H1 (cell line): ENCODE measurements around the gene DLG4. TPM values are rescaled to one million over a fixed set of nuclear protein-coding genes. Genes with fewer than 3 reads are reported as not detected.

Source experiments
- CTCF ChIA-PET: fragments of 300-600 bp; sonication (Branson Sonifier 250); formaldehyde crosslinking; loops from one replicate; lab custom pipeline; 2021; ENCODE audit not compliant: partially characterized antibody; lab: Charles Lee
- POLR2A ChIA-PET: fragments of 300-600 bp; sonication (Branson Sonifier 250); formaldehyde crosslinking; loops from one replicate; lab custom pipeline; 2021; ENCODE audit warnings: inconsistent platforms; ENCODE audit not compliant: partially characterized antibody; lab: Charles Lee
- DNase-seq, 2 experiments: peaks; one replicate each; pipeline versions ENCODE4 v3.0.0 to v3.0.0-alpha.2; 2010 to 2022; ENCODE audit warnings: low spot score in 2 of 2, low read depth in 1 of 2, mixed read lengths in 1 of 2
- FAIRE-seq: peaks from 2 replicates; lab custom pipeline; 2011; peaks lifted over from hg19 to GRCh38; lab: Jason Lieb, UNC
- H2AFZ ChIP-seq: 2 replicates; pipeline ENCODE4 v1.8.1; 2012; ENCODE audit warnings: low read length, inconsistent platforms
- H2AK5ac ChIP-seq: 2 replicates; pipeline ENCODE4 v1.6.1; 2013; ENCODE audit warnings: low read depth, low read length
- H2BK120ac ChIP-seq: replicated peaks from 2 replicates; pipeline ENCODE3; 2013; ENCODE audit warnings: low read depth, low read length, inconsistent platforms
- H2BK12ac ChIP-seq: 2 replicates; pipeline ENCODE4 v1.6.1; 2013; ENCODE audit warnings: low read depth, low read length
- H2BK15ac ChIP-seq: 2 replicates; pipeline ENCODE4 v1.6.1; 2013; ENCODE audit warnings: low read length
- H2BK20ac ChIP-seq: 2 replicates; pipeline ENCODE4 v1.6.1; 2013; ENCODE audit warnings: low read length
- H2BK5ac ChIP-seq: 2 replicates; pipeline ENCODE4 v1.6.1; 2013; ENCODE audit warnings: low read depth, low read length
- H3K14ac ChIP-seq: 2 replicates; pipeline ENCODE4 v1.6.1; 2013; ENCODE audit warnings: inconsistent platforms; ENCODE audit not compliant: insufficient read length
- H3K18ac ChIP-seq: 2 replicates; pipeline ENCODE4 v1.6.1; 2013; ENCODE audit warnings: low read length; ENCODE audit errors: extremely low read depth
- H3K23ac ChIP-seq: 2 replicates; pipeline ENCODE4 v1.6.1; 2013; ENCODE audit warnings: inconsistent platforms; ENCODE audit not compliant: insufficient read length
- H3K23me2 ChIP-seq: 2 replicates; pipeline ENCODE4 v1.6.1; 2013; ENCODE audit warnings: low read depth, low read length
- H3K27ac ChIP-seq: 2 replicates; pipeline ENCODE4 v1.6.1; 2011; ENCODE audit warnings: low read depth, low read length, inconsistent platforms
- H3K27me3 ChIP-seq, 4 experiments: replicated peaks in 1 of 4; 1 replicate in 1 of 4; 2 replicates in 3 of 4; pipeline versions ENCODE4 v1.6.1 to v1.8.1; 2011 to 2013; ENCODE audit warnings: low read length in 3 of 4, mild to moderate bottlenecking in 3 of 4, inconsistent platforms in 2 of 4, mixed read lengths in 2 of 4, moderate library complexity in 1 of 4; ENCODE audit not compliant: control insufficient read depth in 3 of 4, insufficient read depth in 3 of 4; ENCODE audit errors: extremely low read depth in 1 of 4
- H3K36me3 ChIP-seq, 4 experiments: 2 replicates each; pipeline versions ENCODE4 v1.6.1 to v1.8.1; 2011 to 2013; ENCODE audit warnings: mild to moderate bottlenecking in 4 of 4, low read length in 3 of 4, moderate library complexity in 2 of 4, control low read depth in 1 of 4, inconsistent platforms in 1 of 4; ENCODE audit not compliant: insufficient read depth in 4 of 4, control insufficient read depth in 2 of 4
- H3K4ac ChIP-seq: replicated peaks from 2 replicates; pipeline ENCODE3; 2013; ENCODE audit warnings: low read length, low read depth, mixed read lengths, inconsistent platforms; ENCODE audit not compliant: insufficient read length
- H3K4me1 ChIP-seq, 4 experiments: replicated peaks in 1 of 4; 1 replicate in 1 of 4; 2 replicates in 3 of 4; pipeline versions ENCODE4 v1.6.1 to v1.8.1; 2011 to 2013; ENCODE audit warnings: low read length in 3 of 4, inconsistent platforms in 2 of 4, mixed read lengths in 1 of 4; ENCODE audit not compliant: insufficient read depth in 4 of 4, control insufficient read depth in 3 of 4
- H3K4me2 ChIP-seq, 2 experiments: 2 replicates each; pipeline versions ENCODE4 v1.6.1 to v1.8.1; 2011 to 2013; ENCODE audit warnings: low read depth in 2 of 2, low read length in 2 of 2, control low read depth in 1 of 2, inconsistent platforms in 1 of 2, mild to moderate bottlenecking in 1 of 2; ENCODE audit not compliant: insufficient read depth in 1 of 2
- H3K4me3 ChIP-seq, 4 experiments: fragments of 200-600, 300-600 bp in 1 of 4; sonication (generic), shearing (Covaris generic), sonication (Bioruptor Twin) in 1 of 4; 2 replicates each; pipeline versions ENCODE4 v1.5.1 to v1.8.1; 2011 to 2016; ENCODE audit warnings: low read length in 4 of 4, low read depth in 3 of 4, control low read depth in 2 of 4, inconsistent platforms in 2 of 4, mild to moderate bottlenecking in 2 of 4, mixed read lengths in 1 of 4, moderate library complexity in 1 of 4; ENCODE audit not compliant: insufficient read depth in 2 of 4; ENCODE audit errors: extremely low read depth in 1 of 4
- H3K56ac ChIP-seq: replicated peaks from 2 replicates; pipeline ENCODE3; 2013; ENCODE audit warnings: low read depth, mild to moderate bottlenecking, mixed read lengths, low read length, inconsistent platforms; ENCODE audit not compliant: insufficient read length
- H3K79me1 ChIP-seq: 2 replicates; pipeline ENCODE4 v1.6.1; 2013; ENCODE audit warnings: low read depth, low read length, control low read depth
- H3K79me2 ChIP-seq, 2 experiments: 2 replicates each; pipeline versions ENCODE4 v1.6.1 to v1.8.1; 2012 to 2013; ENCODE audit warnings: low read length in 2 of 2, mild to moderate bottlenecking in 2 of 2, inconsistent platforms in 1 of 2; ENCODE audit not compliant: insufficient read depth in 2 of 2, control insufficient read depth in 1 of 2
- H3K9ac ChIP-seq, 4 experiments: replicated peaks in 1 of 4; 1 replicate in 1 of 4; 2 replicates in 3 of 4; pipeline versions ENCODE4 v1.6.1 to v1.8.1; 2011 to 2013; ENCODE audit warnings: low read depth in 3 of 4, low read length in 3 of 4, control low read depth in 2 of 4, mild to moderate bottlenecking in 2 of 4, moderate library complexity in 2 of 4, inconsistent platforms in 1 of 4; ENCODE audit errors: extremely low read depth in 1 of 4
- H3K9me3 ChIP-seq, 2 experiments: 2 replicates each; pipeline versions ENCODE4 v1.6.1 to v1.8.1; 2012 to 2013; ENCODE audit warnings: mild to moderate bottlenecking in 2 of 2, moderate library complexity in 2 of 2, control low read depth in 1 of 2, inconsistent platforms in 1 of 2, low read depth in 1 of 2, low read length in 1 of 2, mixed read lengths in 1 of 2; ENCODE audit not compliant: insufficient read depth in 2 of 2
- H4K20me1 ChIP-seq, 2 experiments: replicated peaks in 1 of 2; 2 replicates each; pipeline versions ENCODE3 to v1.8.1; 2011 to 2013; ENCODE audit warnings: inconsistent platforms in 2 of 2, low read length in 2 of 2, mild to moderate bottlenecking in 1 of 2; ENCODE audit not compliant: insufficient read depth in 2 of 2, control insufficient read depth in 1 of 2
- H4K5ac ChIP-seq: 2 replicates; pipeline ENCODE4 v1.6.1; 2013; ENCODE audit warnings: low read length, low read depth, mixed read lengths, inconsistent platforms; ENCODE audit not compliant: insufficient read length
- H4K8ac ChIP-seq: 2 replicates; pipeline ENCODE4 v1.8.0; 2013; ENCODE audit warnings: mild to moderate bottlenecking, moderate library complexity, low read length, inconsistent platforms; ENCODE audit not compliant: insufficient read depth; ENCODE audit errors: extremely low read depth
- H4K91ac ChIP-seq: replicated peaks from 2 replicates; pipeline ENCODE3; 2013; ENCODE audit warnings: low read length, mixed read lengths, inconsistent platforms; ENCODE audit not compliant: insufficient read length
- CBX5 ChIP-seq: fragments of 300-800, 300-1000 bp; sonication (generic); IDR thresholded peaks from 2 replicates; pipeline ENCODE4 v1.7.1; 2016; ENCODE audit warnings: antibody characterized with exemption, low read length, low read depth
- CEBPB ChIP-seq: IDR thresholded peaks from 2 replicates; pipeline ENCODE4 v1.6.1; 2012; ENCODE audit warnings: low read depth, low read length
- CTBP2 ChIP-seq: IDR thresholded peaks from 2 replicates; pipeline ENCODE4 v1.7.0; 2011; ENCODE audit warnings: borderline replicate concordance, mild to moderate bottlenecking, moderate library complexity, mixed read lengths, low read length; ENCODE audit not compliant: insufficient read depth, insufficient read length
- POLR2AphosphoS5 ChIP-seq: IDR thresholded peaks from 2 replicates; pipeline ENCODE4 v1.6.1; 2011; ENCODE audit warnings: low read depth, low read length
- ZNF274 ChIP-seq: IDR thresholded peaks from 2 replicates; pipeline ENCODE4 v1.7.0; 2012; ENCODE audit warnings: low read length, borderline replicate concordance; ENCODE audit errors: extremely low read depth
- WGBS, 2 experiments: shearing (Covaris generic) in 1 of 2; methylation state at CpG; one replicate each; pipeline versions ENCODE4 v1.1.6 to v1.1.7; 2013 to 2015; ENCODE audit warnings: low lambda C conversion rate in 2 of 2, mixed read lengths in 2 of 2, inconsistent platforms in 1 of 2, low coverage in 1 of 2, missing lambda C conversion rate in 1 of 2; ENCODE audit not compliant: insufficient replicate concordance in 2 of 2, insufficient coverage in 1 of 2, insufficient read length in 1 of 2; ENCODE audit errors: extremely low coverage in 1 of 2, missing lambda C conversion rate in 1 of 2; 5-methylcytosine and 5-hydroxymethylcytosine counted together
- polyA plus RNA-seq, 7 experiments: library from polyadenylated mRNA; depleted of rRNA in 3 of 7; stranded (reverse) in 5 of 7; unstranded in 2 of 7; fragments of >200 nt in 5 of 7; fragments of 200-250 nt in 2 of 7; gene quantifications; 1 replicate in 5 of 7; 2 replicates in 1 of 7; 4 replicates in 1 of 7; pipeline versions ENCODE4 v1.2.1 to v1.2.3, GENCODE V29; 2011 to 2013; ENCODE audit warnings: missing spikeins in 2 of 7, mixed read lengths in 2 of 7
- total RNA-seq: library from RNA; stranded (reverse); fragmentation: NEBNext Ultra II Directional; extraction: Animal tissue kit (Norgen Biotek cat#: 25700); gene quantifications from 2 replicates; pipeline ENCODE4 v1.2.1, GENCODE V29; 2021
- TF ChIP-seq, protein P1 (sequence below), 3 experiments: IDR thresholded peaks; 1 replicate in 2 of 3; 2 replicates in 1 of 3; pipeline versions ENCODE4 v1.5.1 to v1.6.1; 2011; ENCODE audit warnings: low read length in 3 of 3, mild to moderate bottlenecking in 3 of 3, inconsistent platforms in 2 of 3, low read depth in 1 of 3, moderate library complexity in 1 of 3; ENCODE audit not compliant: insufficient read depth in 1 of 3; ENCODE audit errors: control extremely low read depth in 1 of 3

DLG4 gene
- total and polyA plus RNA-seq, 2 of the 8 experiments (the other 6 are each of a cell fraction or from before 2014, with no cell fraction given): 18.9 to 45.9 TPM

DNA sequence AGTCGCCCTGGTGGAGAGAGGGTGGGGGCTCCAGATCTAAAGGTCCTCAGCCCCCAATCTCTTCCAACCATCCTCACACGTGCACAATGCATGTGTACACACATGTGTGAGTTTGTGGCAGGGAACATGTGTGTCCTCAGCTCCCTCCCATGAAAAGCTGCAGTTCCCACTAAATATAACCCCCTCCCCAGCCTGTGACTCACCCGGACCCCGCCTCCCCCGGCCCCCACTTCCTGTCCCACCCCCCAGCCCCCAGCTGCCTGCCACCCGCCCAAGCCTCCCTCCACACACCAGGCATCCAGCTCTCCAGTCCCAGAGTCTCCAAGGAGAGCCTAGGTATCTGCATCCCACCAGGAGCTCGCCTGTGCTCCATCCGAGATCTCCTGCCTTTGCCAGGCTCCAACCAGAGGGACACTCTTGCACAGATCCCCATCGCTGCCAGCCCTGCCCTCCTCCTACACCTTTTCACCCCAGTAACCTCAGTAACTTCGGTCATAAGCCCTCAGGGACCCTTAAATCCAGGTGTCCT, 3.9 kb downstream of the DLG4 start:
- Histone ChIP-seq H2AFZ (no peak overlapping the region), H4K91ac (peak overlapping the region; percentile 51), H2BK5ac (peak overlapping the region; percentile 82), H3K18ac (peak overlapping the region; percentile 93), H2BK120ac (no peak overlapping the region), H3K56ac (no peak overlapping the region), H2BK20ac (no peak overlapping the region), H3K4ac (no peak overlapping the region), H4K20me1 (no peaks in the 10 kb centered on the region), H3K9me3 (no peaks in the 10 kb centered on the region), H2AK5ac (0 out of 2 replicates have a peak overlapping the region, but pooled peaks have one; percentile 75), H3K79me1 (peaks cover 3% of the 10 kb centered on the region; the same call in 1 of the 2 replicates), H3K4me3 (peak overlapping the region; percentile 40 to 75 (median 52); a peak in 7 of 8 replicates), H2BK15ac (peak overlapping the region; percentile 81; the same call in 1 of the 2 replicates), H4K5ac (no peak overlapping the region), H3K27ac (peak overlapping the region; percentile 73), H2BK12ac (peak overlapping the region; percentile 84; the same call in 1 of the 2 replicates), H3K23ac (no peak overlapping the region), H3K14ac (no peak overlapping the region), H3K79me2 (peaks cover 0 to 34% of the 10 kb centered on the region in 2 experiments; a peak in 2 of 4 replicates), H3K4me1 (peaks cover 9 to 45% (median 27%) of the 10 kb centered on the region in 4 experiments), H3K36me3 (no peaks in the 10 kb centered on the region), H3K4me2 (peak overlapping the region; percentile 69 to 87), H4K8ac (no peak overlapping the region), H3K27me3 (no peaks in the 10 kb centered on the region), H3K23me2 (peaks cover 31% of the 10 kb centered on the region; the same call in 1 of the 2 replicates), H3K9ac (peak overlapping the region in 1 of 4 experiments; percentile 45; a peak in 2 of 7 replicates)
- FAIRE-seq (no peak), DNase-seq (no peak)
- 7% methylated on average over 6 of the region's 10 CpGs; no CpG with 5 or more reads in 1 of the 2 experiments for WGBS, 2 experiments
- ChIA-PET POLR2A (interaction anchor here (0.8 to 3.7 kb wide), 4 partner anchors 12 to 46 kb away, joined by 3 to 22 read pairs (median 10); partner anchors contain the start of genes CLDN7, DVL2 and GABARAP), CTCF (interaction anchor here (1.0 to 1.7 kb wide), 4 partner anchors 31 to 345 kb away, joined by 3 to 6 read pairs (median 4); no protein-coding TSS in a partner anchor)
- no peak for TF ChIP-seq POLR2AphosphoS5
- no peak for TF ChIP-seq ZNF274
- TF ChIP-seq CBX5: no peak
- no peak for TF ChIP-seq CTBP2
- TF ChIP-seq, protein P1, sequence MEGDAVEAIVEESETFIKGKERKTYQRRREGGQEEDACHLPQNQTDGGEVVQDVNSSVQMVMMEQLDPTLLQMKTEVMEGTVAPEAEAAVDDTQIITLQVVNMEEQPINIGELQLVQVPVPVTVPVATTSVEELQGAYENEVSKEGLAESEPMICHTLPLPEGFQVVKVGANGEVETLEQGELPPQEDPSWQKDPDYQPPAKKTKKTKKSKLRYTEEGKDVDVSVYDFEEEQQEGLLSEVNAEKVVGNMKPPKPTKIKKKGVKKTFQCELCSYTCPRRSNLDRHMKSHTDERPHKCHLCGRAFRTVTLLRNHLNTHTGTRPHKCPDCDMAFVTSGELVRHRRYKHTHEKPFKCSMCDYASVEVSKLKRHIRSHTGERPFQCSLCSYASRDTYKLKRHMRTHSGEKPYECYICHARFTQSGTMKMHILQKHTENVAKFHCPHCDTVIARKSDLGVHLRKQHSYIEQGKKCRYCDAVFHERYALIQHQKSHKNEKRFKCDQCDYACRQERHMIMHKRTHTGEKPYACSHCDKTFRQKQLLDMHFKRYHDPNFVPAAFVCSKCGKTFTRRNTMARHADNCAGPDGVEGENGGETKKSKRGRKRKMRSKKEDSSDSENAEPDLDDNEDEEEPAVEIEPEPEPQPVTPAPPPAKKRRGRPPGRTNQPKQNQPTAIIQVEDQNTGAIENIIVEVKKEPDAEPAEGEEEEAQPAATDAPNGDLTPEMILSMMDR (IDR thresholded peaks at IDR 0.05; ENCODE audit: control extremely low read depth in 1 of 3, insufficient read depth in 1 of 3, low read depth in 1 of 3, low read length in 3 of 3): no peak
- no peak for TF ChIP-seq CEBPB
